Pancreas (tissue), 10 donors: ENCODE data around the gene SERPINA9. TPM values are rescaled to one million over a fixed set of nuclear protein-coding genes. Genes with fewer than 3 reads are reported as not detected.
A peak's percentile ranks its signal among the peaks of the same experiment; 100 is the strongest.
"Not testable (repeated sequence)": the region's sequence is repeated elsewhere in the genome, so short reads cannot be mapped to it uniquely, and the experiment has no call there.

ENCODE experiments used
- ATAC-seq, 4 donors: fragments of 200-7000 bp; cut with Tn5 transposase; one replicate each; pipeline versions ENCODE4 v1.8.0 to v1.9.1; 2020; ENCODE audit warnings: mild to moderate bottlenecking in 4 of 4, moderate library complexity in 4 of 4
- DNase-seq, 6 donors: peaks; one replicate each; pipeline ENCODE4 v3.0.0-alpha.2; 2020
- FAIRE-seq: peaks from 2 replicates; lab custom pipeline; 2012; peaks lifted over from hg19 to GRCh38; lab: Jason Lieb, UNC
- H3K27ac ChIP-seq, 4 donors: fragments of 200-600 bp; sonication (generic); 1 replicate in 3 of 4; 2 replicates in 1 of 4; pipeline versions ENCODE4 v1.5.0 to v1.8.0; 2020
- H3K27me3 ChIP-seq, 4 donors: fragments of 200-600 bp; one replicate each; pipeline ENCODE4 v1.8.0; 2021
- H3K36me3 ChIP-seq, 3 donors: fragments of 200-600 bp; sonication (generic) in 1 of 3; one replicate each; pipeline versions ENCODE4 v1.5.0 to v1.8.0; 2020 to 2021
- H3K4me1 ChIP-seq, 3 donors: fragments of 200-600 bp; one replicate each; pipeline ENCODE4 v1.8.0; 2021
- H3K4me3 ChIP-seq, 4 donors: fragments of 200-600 bp; sonication (generic) in 2 of 4; one replicate each; pipeline versions ENCODE4 v1.5.0 to v1.8.0; 2020 to 2021
- H3K9me3 ChIP-seq, 4 donors: fragments of 200-600 bp; one replicate each; pipeline ENCODE4 v1.8.0; 2021
- WGBS, 2 donors: extraction: QIAGEN DNeasy Blood & Tissue Kit; methylation state at CpG; one replicate each; pipeline ENCODE4 v1.1.7; 2013; 5-methylcytosine and 5-hydroxymethylcytosine counted together
- intact Hi-C, 3 donors: fragments of 100-400 bp; cut with DNase I; formaldehyde crosslinking; loops; one replicate each; pipeline versions ENCODE4 v1.11.1 to v1.14.2; 2022
- polyA plus RNA-seq, 2 donors: library from polyadenylated mRNA; stranded (reverse); fragments of 200-250 nt; gene quantifications; one replicate each; pipeline ENCODE4 v1.2.3, GENCODE V29; 2013
- total RNA-seq, 6 donors: library from RNA; stranded (reverse); fragmentation: NEBNext Ultra II Directional in 4 of 6; extraction: Animal tissue kit (Norgen Biotek cat#: 25700) in 4 of 6; gene quantifications; one replicate each; pipeline versions ENCODE4 v1.2.1 to v1.2.4, GENCODE V29; 2021 to 2023
- TF ChIP-seq, protein P1 (sequence below), 4 donors: fragments of 200-600 bp; sonication (generic) in 3 of 4; IDR thresholded peaks; one replicate each; pipeline versions ENCODE4 v1.5.0 to v1.8.0; 2021; ENCODE audit warnings: antibody characterized with exemption in 4 of 4
- donor health status: healthy with polysubstance abuse.
- donor health status: DM: no; HTN: no; CAD: no; lungs with moderate emphysema.
- donor health status: DM: no; HTN: no; CAD: no.
- donor health status: control.
- donor health status: control.
- donor health status: Bipolar disorder and iron deficiency.
- donor health status: DM: yes; HTN: yes; CAD: no.
- donor health status: DM: no; HTN: no; CAD: no.
- donor health status: DM: no; HTN: no; CAD: no.
- donor health status: DM: yes; HTN: yes; CAD: no.

The SERPINA9 gene
- total and polyA plus RNA-seq, 8 donors = not detected

DNA sequence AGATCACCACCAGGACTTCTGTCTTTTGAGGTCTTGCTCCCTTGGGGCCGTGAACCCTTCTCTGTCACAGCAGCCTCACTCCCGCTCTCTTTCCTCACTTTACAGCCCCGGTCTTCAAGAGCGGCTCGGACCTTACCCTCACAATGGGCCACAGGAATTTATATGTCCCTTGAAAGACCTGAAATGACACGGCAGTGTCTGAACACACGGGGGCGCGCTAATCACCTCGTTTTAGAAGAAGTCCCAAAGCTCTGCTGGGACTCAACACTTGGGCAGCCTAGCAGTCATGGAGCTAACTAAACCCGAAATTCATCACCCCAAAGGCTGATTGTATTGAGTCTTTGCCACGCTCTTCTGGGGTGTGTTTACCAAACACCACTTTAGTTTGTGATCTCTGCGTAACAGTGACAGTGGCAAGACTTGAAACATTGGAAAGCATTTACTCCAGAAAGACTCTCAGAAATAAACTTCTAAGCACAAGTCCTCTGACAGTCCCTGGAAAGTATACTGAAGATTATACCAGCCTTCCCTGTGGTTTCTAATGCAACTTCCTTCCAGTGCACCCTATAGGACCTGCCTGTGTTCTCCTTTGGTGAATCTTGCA, 52.4 kb downstream of the SERPINA9 start:
- no peak overlapping the region for H3K4me3 ChIP-seq
- 11% methylated on average over 13 of the region's 13 CpGs for WGBS, 2 donors
- ATAC-seq = peak; percentile 64 to 92 (median 88)
- H3K27me3 ChIP-seq = peaks cover 0 to 4% (median 0%) of the 10 kb centered on the region in 4 donors
- no peak for FAIRE-seq
- intact Hi-C loops = no loop called here
- H3K27ac ChIP-seq = no peak overlapping the region
- H3K36me3 ChIP-seq = no peaks in the 10 kb centered on the region
- TF ChIP-seq, protein P1, sequence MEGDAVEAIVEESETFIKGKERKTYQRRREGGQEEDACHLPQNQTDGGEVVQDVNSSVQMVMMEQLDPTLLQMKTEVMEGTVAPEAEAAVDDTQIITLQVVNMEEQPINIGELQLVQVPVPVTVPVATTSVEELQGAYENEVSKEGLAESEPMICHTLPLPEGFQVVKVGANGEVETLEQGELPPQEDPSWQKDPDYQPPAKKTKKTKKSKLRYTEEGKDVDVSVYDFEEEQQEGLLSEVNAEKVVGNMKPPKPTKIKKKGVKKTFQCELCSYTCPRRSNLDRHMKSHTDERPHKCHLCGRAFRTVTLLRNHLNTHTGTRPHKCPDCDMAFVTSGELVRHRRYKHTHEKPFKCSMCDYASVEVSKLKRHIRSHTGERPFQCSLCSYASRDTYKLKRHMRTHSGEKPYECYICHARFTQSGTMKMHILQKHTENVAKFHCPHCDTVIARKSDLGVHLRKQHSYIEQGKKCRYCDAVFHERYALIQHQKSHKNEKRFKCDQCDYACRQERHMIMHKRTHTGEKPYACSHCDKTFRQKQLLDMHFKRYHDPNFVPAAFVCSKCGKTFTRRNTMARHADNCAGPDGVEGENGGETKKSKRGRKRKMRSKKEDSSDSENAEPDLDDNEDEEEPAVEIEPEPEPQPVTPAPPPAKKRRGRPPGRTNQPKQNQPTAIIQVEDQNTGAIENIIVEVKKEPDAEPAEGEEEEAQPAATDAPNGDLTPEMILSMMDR (IDR thresholded peaks at IDR 0.05) = peak; percentile 28 to 59 (median 44)
- no peaks in the 10 kb centered on the region for H3K4me1 ChIP-seq
- no peaks in the 10 kb centered on the region for H3K9me3 ChIP-seq
- peak; percentile 57 to 89 (median 79) for DNase-seq

DNA sequence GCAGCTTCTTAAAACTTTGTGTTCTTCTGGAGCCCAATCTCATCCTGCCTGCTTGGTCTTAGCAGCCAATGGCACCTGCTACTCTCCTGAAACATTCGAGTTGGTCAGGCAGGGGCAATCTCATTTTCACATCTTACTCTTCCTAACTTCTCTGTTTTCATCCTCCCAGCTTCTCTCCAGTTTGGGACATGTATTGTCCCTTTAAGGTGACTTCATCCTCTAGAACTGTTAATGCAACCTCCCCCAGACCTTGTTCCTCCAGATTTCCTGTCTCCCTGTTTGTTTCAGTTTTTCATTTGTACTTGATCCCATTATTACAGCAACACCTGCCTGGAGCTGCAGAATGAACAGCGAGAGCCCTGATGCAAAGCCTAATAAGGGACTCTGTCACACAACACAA, 54.7 kb downstream of the SERPINA9 start:
- H3K9me3 ChIP-seq = no peaks in the 10 kb centered on the region
- WGBS, 2 donors = 49 to 52% methylated on average over 2 of the region's 2 CpGs
- H3K27me3 ChIP-seq = peaks cover 0 to 4% (median 0%) of the 10 kb centered on the region in 4 donors
- FAIRE-seq (no peak), DNase-seq (no peak), ATAC-seq (no peak)
- intact Hi-C loops = no loop called here
- H3K4me3 ChIP-seq = no peak overlapping the region
- TF ChIP-seq, protein P1 (IDR thresholded peaks at IDR 0.05) = no peak
- no peaks in the 10 kb centered on the region for H3K4me1 ChIP-seq
- no peaks in the 10 kb centered on the region for H3K36me3 ChIP-seq
- no peak overlapping the region for H3K27ac ChIP-seq

DNA sequence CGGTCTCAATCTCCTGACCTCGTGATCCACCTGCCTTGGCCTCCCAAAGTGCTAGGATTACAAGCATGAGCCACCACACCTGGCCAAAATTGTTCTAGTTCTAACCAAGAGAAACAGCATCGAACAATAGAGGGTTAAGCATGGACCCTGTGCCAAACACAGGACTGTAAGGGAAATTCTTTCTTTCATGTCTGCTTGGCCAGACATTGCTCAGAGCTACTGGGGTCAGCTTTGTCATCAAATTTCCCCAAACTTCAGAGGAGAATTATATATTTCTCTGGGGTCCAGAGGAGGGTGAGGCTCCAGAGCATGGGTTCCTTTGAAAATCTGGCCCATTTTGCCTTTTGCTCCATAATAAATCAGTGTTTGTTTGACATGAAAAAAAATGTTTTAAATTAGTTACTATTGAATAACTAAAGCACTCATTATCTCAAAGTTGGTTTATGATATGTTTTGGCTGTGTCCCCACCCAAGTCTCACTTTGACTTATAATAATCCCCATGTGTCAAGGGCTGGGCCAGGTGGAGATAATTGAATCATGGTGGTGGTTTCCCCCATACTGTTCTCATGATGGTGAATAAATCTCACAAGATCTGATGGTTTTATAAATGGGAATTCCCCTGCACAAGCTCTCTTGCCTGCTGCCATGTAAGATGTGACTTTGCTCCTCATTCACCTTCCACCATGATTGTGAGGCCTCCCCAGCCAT, 58.3 kb downstream of the SERPINA9 start:
- 70 to 80% methylated on average over 3 of the region's 3 CpGs for WGBS, 2 donors
- H3K27me3 ChIP-seq, intact Hi-C loops, FAIRE-seq, H3K27ac ChIP-seq, H3K4me3 ChIP-seq, ATAC-seq, H3K9me3 ChIP-seq, H3K4me1 ChIP-seq, H3K36me3 ChIP-seq, DNase-seq: not testable (repeated sequence)

Other genes starting within 250 kb of the SERPINA9 start
- gene SERPINA10, start 182.9 kb downstream of the SERPINA9 start, total RNA-seq = under 1 TPM; 0.19 to 0.70 (median 0.34) TPM
- 1 to 10 TPM; 1.1 to 4.3 TPM for gene SERPINA10, start 182.9 kb downstream of the SERPINA9 start, polyA plus RNA-seq
- 10 to 100 TPM in 3 of 6 donors, 1 to 10 TPM in 3; 5.2 to 17.4 (median 10.3) TPM for gene SERPINA6, start 152.9 kb downstream of the SERPINA9 start, total RNA-seq
- gene SERPINA6, start 152.9 kb downstream of the SERPINA9 start, polyA plus RNA-seq = 10 to 100 TPM; 13.1 to 17.7 TPM
- not detected for gene SERPINA2, start 109.5 kb downstream of the SERPINA9 start, total RNA-seq
- not detected for gene SERPINA2, start 109.5 kb downstream of the SERPINA9 start, polyA plus RNA-seq
- 100 to 1,000 TPM in 4 of 6 donors, 10 to 100 TPM in 2; 45.0 to 328 (median 170) TPM for gene SERPINA1, start 87.6 kb downstream of the SERPINA9 start, total RNA-seq
- gene SERPINA1, start 87.6 kb downstream of the SERPINA9 start, polyA plus RNA-seq = 100 to 1,000 TPM in 1 of 2 donors, 10 to 100 TPM in 1; 45.7 to 246 TPM
- gene SERPINA11, start 23.4 kb downstream of the SERPINA9 start, total RNA-seq = not detected
- not detected for gene SERPINA11, start 23.4 kb downstream of the SERPINA9 start, polyA plus RNA-seq
- not detected for gene SERPINA12, start 33.3 kb upstream of the SERPINA9 start, total RNA-seq
- not detected for gene SERPINA12, start 33.3 kb upstream of the SERPINA9 start, polyA plus RNA-seq
- gene SERPINA4, start 85.2 kb upstream of the SERPINA9 start, total RNA-seq = 10 to 100 TPM; 51.5 to 88.5 (median 59.7) TPM
- 100 to 1,000 TPM; 103 to 119 TPM for gene SERPINA4, start 85.2 kb upstream of the SERPINA9 start, polyA plus RNA-seq
- gene SERPINA5, start 105.2 kb upstream of the SERPINA9 start, total RNA-seq = 100 to 1,000 TPM in 1 of 6 donors, 10 to 100 TPM in 5; 52.3 to 130 (median 96.0) TPM
- 100 to 1,000 TPM in 1 of 2 donors, 10 to 100 TPM in 1; 67.2 to 139 TPM for gene SERPINA5, start 105.2 kb upstream of the SERPINA9 start, polyA plus RNA-seq
- gene SERPINA3, start 136.2 kb upstream of the SERPINA9 start, total RNA-seq = 1,000 to 10,000 TPM; 1,011 to 4,136 (median 2,518) TPM
- gene SERPINA3, start 136.2 kb upstream of the SERPINA9 start, polyA plus RNA-seq = 1,000 to 10,000 TPM; 1,409 to 2,934 TPM